Muscle layer of duodenum (tissue), 2 donors: ENCODE results near the gene IQSEC3.

Experiments
- H3K27ac ChIP-seq: one replicate; pipeline ENCODE4 v1.7.0; 2013; ENCODE audit warnings: mild to moderate bottlenecking, low read length
- H3K27me3 ChIP-seq: one replicate; pipeline ENCODE4 v1.7.0; 2013; ENCODE audit warnings: low read depth, mild to moderate bottlenecking, control low read depth, low read length
- H3K36me3 ChIP-seq, 2 donors: one replicate each; pipeline ENCODE4 v1.7.0; 2013; ENCODE audit warnings: low read length in 2 of 2, control low read depth in 1 of 2, mild to moderate bottlenecking in 1 of 2; ENCODE audit not compliant: insufficient read depth in 2 of 2, control insufficient read depth in 1 of 2
- H3K4me1 ChIP-seq, 2 donors: one replicate each; pipeline ENCODE4 v1.7.0; 2013; ENCODE audit warnings: low read length in 2 of 2, mild to moderate bottlenecking in 2 of 2, control low read depth in 1 of 2, moderate library complexity in 1 of 2; ENCODE audit not compliant: insufficient read depth in 2 of 2, control insufficient read depth in 1 of 2
- H3K4me3 ChIP-seq, 2 donors: one replicate each; pipeline ENCODE4 v1.7.0; 2013; ENCODE audit warnings: low read length in 2 of 2, low read depth in 1 of 2, mild to moderate bottlenecking in 1 of 2
- H3K9me3 ChIP-seq, 2 donors: one replicate each; pipeline ENCODE4 v1.7.0; 2013; ENCODE audit warnings: low read length in 2 of 2, control low read depth in 1 of 2, mild to moderate bottlenecking in 1 of 2; ENCODE audit not compliant: control insufficient read depth in 1 of 2
- donor health status: healthy.

The IQSEC3 gene

GRCh38 chr12:145369-145960 lies 78.9 kb downstream of the IQSEC3 start:
- Histone ChIP-seq H3K9me3 (no peaks in the 10 kb centered on the region), H3K27ac (no peak overlapping the region), H3K27me3 (no peaks in the 10 kb centered on the region), H3K4me3 (no peak overlapping the region), H3K4me1 (no peaks in the 10 kb centered on the region), H3K36me3 (no peaks in the 10 kb centered on the region)

- Histone ChIP-seq H3K4me3 (no peak overlapping the region), H3K27ac (no peak overlapping the region), H3K4me1 (no peaks in the 10 kb centered on the region), H3K27me3 (no peaks in the 10 kb centered on the region), H3K9me3 (no peaks in the 10 kb centered on the region), H3K36me3 (no peaks in the 10 kb centered on the region)
Measured at GRCh38 chr12:147242-147641, 80.7 kb downstream of the IQSEC3 start.

- Histone ChIP-seq H3K9me3 (no peaks in the 10 kb centered on the region), H3K27me3 (no peaks in the 10 kb centered on the region), H3K36me3 (no peaks in the 10 kb centered on the region), H3K4me1 (no peaks in the 10 kb centered on the region), H3K4me3 (no peak overlapping the region), H3K27ac (no peak overlapping the region)
Measured at GRCh38 chr12:148676-149416, 82.3 kb downstream of the IQSEC3 start.

- Histone ChIP-seq H3K27ac (no peak overlapping the region), H3K4me1 (no peaks in the 10 kb centered on the region), H3K36me3 (no peaks in the 10 kb centered on the region), H3K4me3 (no peak overlapping the region), H3K9me3 (no peaks in the 10 kb centered on the region), H3K27me3 (no peaks in the 10 kb centered on the region)
Measured at GRCh38 chr12:151579-151978, 85.0 kb downstream of the IQSEC3 start.

- Histone ChIP-seq H3K4me1 (no peaks in the 10 kb centered on the region), H3K27ac (no peak overlapping the region), H3K36me3 (no peaks in the 10 kb centered on the region), H3K4me3 (no peak overlapping the region), H3K9me3 (no peaks in the 10 kb centered on the region), H3K27me3 (no peaks in the 10 kb centered on the region)
Measured at GRCh38 chr12:152440-152839, 85.9 kb downstream of the IQSEC3 start.

- H3K27ac ChIP-seq, result no peak overlapping the region
- no peaks in the 10 kb centered on the region for H3K27me3 ChIP-seq
Measured at GRCh38 chr12:153080-153746, 86.6 kb downstream of the IQSEC3 start.

GRCh38 chr12:154058-154457 lies 87.5 kb downstream of the IQSEC3 start:
- Histone ChIP-seq H3K9me3 (no peaks in the 10 kb centered on the region), H3K36me3 (no peaks in the 10 kb centered on the region)

More at GRCh38 chr12:153080-153746, 86.6 kb downstream of the IQSEC3 start:
- Histone ChIP-seq H3K4me3 (no peak overlapping the region), H3K4me1 (no peaks in the 10 kb centered on the region), H3K9me3 (no peaks in the 10 kb centered on the region), H3K36me3 (no peaks in the 10 kb centered on the region)

GRCh38 chr12:155006-155405 lies 88.4 kb downstream of the IQSEC3 start:
- no peaks in the 10 kb centered on the region for H3K9me3 ChIP-seq

More at GRCh38 chr12:154058-154457, 87.5 kb downstream of the IQSEC3 start:
- Histone ChIP-seq H3K4me1 (no peaks in the 10 kb centered on the region), H3K4me3 (no peak overlapping the region), H3K27ac (no peak overlapping the region), H3K27me3 (no peaks in the 10 kb centered on the region)

GRCh38 chr12:155646-156045 lies 89.1 kb downstream of the IQSEC3 start:
- H3K4me3 ChIP-seq, result no peak overlapping the region
- no peaks in the 10 kb centered on the region for H3K27me3 ChIP-seq
- no peaks in the 10 kb centered on the region for H3K9me3 ChIP-seq
- H3K4me1 ChIP-seq, result no peaks in the 10 kb centered on the region
- H3K36me3 ChIP-seq, result no peaks in the 10 kb centered on the region
- H3K27ac ChIP-seq, result no peak overlapping the region

More at GRCh38 chr12:155006-155405, 88.4 kb downstream of the IQSEC3 start:
- H3K27ac ChIP-seq, result no peak overlapping the region
- no peaks in the 10 kb centered on the region for H3K36me3 ChIP-seq
- no peaks in the 10 kb centered on the region for H3K27me3 ChIP-seq
- H3K4me3 ChIP-seq, result no peak overlapping the region
- no peaks in the 10 kb centered on the region for H3K4me1 ChIP-seq

- H3K36me3 ChIP-seq, result no peaks in the 10 kb centered on the region
- no peak overlapping the region for H3K4me3 ChIP-seq
- no peaks in the 10 kb centered on the region for H3K9me3 ChIP-seq
- H3K27ac ChIP-seq, result no peak overlapping the region
- no peaks in the 10 kb centered on the region for H3K27me3 ChIP-seq
- no peaks in the 10 kb centered on the region for H3K4me1 ChIP-seq
Measured at GRCh38 chr12:156945-157344, 90.4 kb downstream of the IQSEC3 start.

- Histone ChIP-seq H3K4me3 (no peak overlapping the region), H3K27me3 (no peaks in the 10 kb centered on the region), H3K9me3 (no peaks in the 10 kb centered on the region), H3K4me1 (no peaks in the 10 kb centered on the region), H3K27ac (no peak overlapping the region), H3K36me3 (no peaks in the 10 kb centered on the region)
Measured at GRCh38 chr12:157644-158043, 91.1 kb downstream of the IQSEC3 start.
